HG03469 (cell line): ENCODE measurements around the gene HHIPL1.
A peak's percentile ranks its signal among the peaks of the same experiment; 100 is the strongest.

Experiments used
- ATAC-seq: cut with Tn5 transposase; IDR thresholded peaks from one replicate; pipeline ENCODE4 v1.9.1; 2021; ENCODE audit warnings: mild to moderate bottlenecking, moderate library complexity, moderate number of reproducible peaks; ENCODE audit not compliant: unreplicated experiment

The HHIPL1 gene

GRCh38 chr14:99644723-99645544 is at the start of gene HHIPL1:
Gene HHIPL1 (plus strand): TSS chr14:99645129. CDS start chr14:99645208, 79 bp downstream.
- no peak for ATAC-seq

GRCh38 chr14:99595524-99595923 is 49.4 kb upstream of the HHIPL1 start:
- no peak for ATAC-seq

GRCh38 chr14:99596071-99596627 is 48.8 kb upstream of the HHIPL1 start:
- ATAC-seq: no peak

- no peak for ATAC-seq
Measured at GRCh38 chr14:99596772-99597171, 48.2 kb upstream of the HHIPL1 start.

- no peak for ATAC-seq
Measured at GRCh38 chr14:99597911-99598600, 46.9 kb upstream of the HHIPL1 start.

GRCh38 chr14:99598774-99599173 is 46.2 kb upstream of the HHIPL1 start:
- no peak for ATAC-seq

GRCh38 chr14:99599393-99599792 is 45.5 kb upstream of the HHIPL1 start:
- no peak for ATAC-seq

GRCh38 chr14:99600232-99600888 is 44.6 kb upstream of the HHIPL1 start:
- no peak for ATAC-seq

GRCh38 chr14:99601361-99601831 is 43.5 kb upstream of the HHIPL1 start:
- no peak for ATAC-seq

- no peak for ATAC-seq
Measured at GRCh38 chr14:99602054-99602787, 42.7 kb upstream of the HHIPL1 start.

- ATAC-seq: no peak
Measured at GRCh38 chr14:99602788-99603415, 42.0 kb upstream of the HHIPL1 start.

GRCh38 chr14:99603471-99604277 is 41.3 kb upstream of the HHIPL1 start, which contains the start of gene CCDC85C:
Gene CCDC85C (minus strand): TSS chr14:99604207. CDS start chr14:99603959, 248 bp downstream.
- peak; percentile 7 for ATAC-seq

- ATAC-seq: peak; percentile 65
Measured at GRCh38 chr14:99604278-99604765, 40.6 kb upstream of the HHIPL1 start.

- ATAC-seq: no peak
Measured at GRCh38 chr14:99604766-99605298, 40.1 kb upstream of the HHIPL1 start.

- ATAC-seq: no peak
Measured at GRCh38 chr14:99605299-99605961, 39.5 kb upstream of the HHIPL1 start.

- ATAC-seq: no peak
Measured at GRCh38 chr14:99606359-99606758, 38.6 kb upstream of the HHIPL1 start.

- ATAC-seq: no peak
Measured at GRCh38 chr14:99608591-99608990, 36.3 kb upstream of the HHIPL1 start.
